ENCODE data around the gene THBS3. TPM values are rescaled to one million over a fixed set of nuclear protein-coding genes. Genes with fewer than 3 reads are reported as not detected.
"Not testable (repeated sequence)": the region's sequence is repeated elsewhere in the genome, so short reads cannot be mapped to it uniquely, and the experiment has no call there.

Gene THBS3
- total RNA-seq, 1 experiment from 2014 or later = 6.2 TPM

DNA sequence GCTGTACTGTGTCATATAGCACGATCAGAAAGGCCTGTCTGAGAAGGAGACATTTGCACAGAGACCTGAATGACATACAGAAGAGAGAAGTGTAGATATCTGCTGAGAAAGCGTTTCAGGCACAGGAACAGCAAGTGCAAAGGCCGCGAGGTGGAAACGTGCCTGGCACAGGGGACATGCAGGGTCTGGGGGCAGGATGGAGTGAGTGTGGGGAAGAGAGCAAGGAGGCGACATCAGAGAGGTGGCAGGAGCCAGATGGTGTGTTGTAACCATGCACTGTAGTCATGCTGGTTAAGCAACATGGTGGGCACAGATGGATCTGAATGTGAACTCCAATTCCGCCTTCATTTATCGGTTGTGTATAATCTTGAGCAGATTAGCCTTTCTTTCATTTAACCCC, 47.6 kb downstream of the THBS3 start:
- no peak overlapping the region for H3K4me3 ChIP-seq (ENCODE audit: low read depth, low read length)

DNA sequence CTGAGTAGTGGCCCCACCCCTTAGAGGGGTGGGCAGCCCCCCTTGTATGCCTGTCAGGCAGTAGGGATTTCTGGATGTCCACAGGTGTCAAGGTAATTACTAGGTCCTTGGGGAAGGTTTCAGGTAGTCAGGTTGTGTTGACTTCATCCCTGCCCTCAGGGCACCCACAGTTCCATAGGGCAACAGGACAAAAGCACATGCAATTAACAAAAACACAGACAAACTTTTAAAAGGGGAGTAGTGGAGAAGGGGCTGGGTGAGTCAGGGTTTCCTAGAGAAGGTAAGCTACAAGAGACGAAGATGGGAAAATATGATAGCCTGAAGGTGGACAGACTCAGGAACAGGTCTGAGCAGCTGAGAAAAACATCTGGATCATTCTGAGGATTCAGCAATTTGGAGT, 48.7 kb downstream of the THBS3 start:
- ChIA-PET POLR2A (no interaction called here), CTCF (interaction anchor here (0.7 kb wide), 2 partner anchors 69 to 88 kb away, joined by 4 to 7 read pairs; no protein-coding TSS in a partner anchor)
- Histone ChIP-seq H3K4me3 (ENCODE audit: low read depth, low read length) (no peak overlapping the region), H3K36me3 (ENCODE audit: control insufficient read depth, insufficient read depth, low read length) (no peaks in the 10 kb centered on the region), H3K27me3 (replicated peaks; ENCODE audit: control insufficient read depth, insufficient read depth, low read length) (no peaks in the 10 kb centered on the region), H3K4me1 (no peaks in the 10 kb centered on the region), H3K9me3 (no peaks in the 10 kb centered on the region)
- H3K36me3 Mint-ChIP-seq (ENCODE audit: insufficient read depth, unreplicated experiment) = no peaks in the 10 kb centered on the region
- intact Hi-C loops (cut with micrococcal nuclease; ENCODE audit: unreplicated experiment) = no loop called here
- no peaks in the 10 kb centered on the region for H3K9me3 Mint-ChIP-seq (ENCODE audit: unreplicated experiment)
- TF ChIP-seq, protein P1, sequence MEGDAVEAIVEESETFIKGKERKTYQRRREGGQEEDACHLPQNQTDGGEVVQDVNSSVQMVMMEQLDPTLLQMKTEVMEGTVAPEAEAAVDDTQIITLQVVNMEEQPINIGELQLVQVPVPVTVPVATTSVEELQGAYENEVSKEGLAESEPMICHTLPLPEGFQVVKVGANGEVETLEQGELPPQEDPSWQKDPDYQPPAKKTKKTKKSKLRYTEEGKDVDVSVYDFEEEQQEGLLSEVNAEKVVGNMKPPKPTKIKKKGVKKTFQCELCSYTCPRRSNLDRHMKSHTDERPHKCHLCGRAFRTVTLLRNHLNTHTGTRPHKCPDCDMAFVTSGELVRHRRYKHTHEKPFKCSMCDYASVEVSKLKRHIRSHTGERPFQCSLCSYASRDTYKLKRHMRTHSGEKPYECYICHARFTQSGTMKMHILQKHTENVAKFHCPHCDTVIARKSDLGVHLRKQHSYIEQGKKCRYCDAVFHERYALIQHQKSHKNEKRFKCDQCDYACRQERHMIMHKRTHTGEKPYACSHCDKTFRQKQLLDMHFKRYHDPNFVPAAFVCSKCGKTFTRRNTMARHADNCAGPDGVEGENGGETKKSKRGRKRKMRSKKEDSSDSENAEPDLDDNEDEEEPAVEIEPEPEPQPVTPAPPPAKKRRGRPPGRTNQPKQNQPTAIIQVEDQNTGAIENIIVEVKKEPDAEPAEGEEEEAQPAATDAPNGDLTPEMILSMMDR (IDR thresholded peaks at IDR 0.05; ENCODE audit: insufficient read depth in 1 of 2, low read depth in 1 of 2, low read length in 1 of 2, severe bottlenecking in 1 of 2, unreplicated experiment in 1 of 2) = no peak
- no peak overlapping the region for H3K4me3 Mint-ChIP-seq (ENCODE audit: unreplicated experiment)
- no peak overlapping the region for H3K27ac Mint-ChIP-seq (ENCODE audit: unreplicated experiment)
- H3K27me3 Mint-ChIP-seq (ENCODE audit: insufficient read depth, unreplicated experiment) = no peaks in the 10 kb centered on the region
- H3K4me1 Mint-ChIP-seq (ENCODE audit: low read depth, unreplicated experiment) = no peaks in the 10 kb centered on the region
- DNase-seq = no peak
- no TSS peak for BruUV-seq (replicated peaks)

More for the DNA sequence above, 47.6 kb downstream of the THBS3 start:
- Histone ChIP-seq H3K36me3 (ENCODE audit: control insufficient read depth, insufficient read depth, low read length) (no peaks in the 10 kb centered on the region), H3K27me3 (replicated peaks; ENCODE audit: control insufficient read depth, insufficient read depth, low read length) (no peaks in the 10 kb centered on the region), H3K9me3 (no peaks in the 10 kb centered on the region), H3K4me1 (no peaks in the 10 kb centered on the region)
- H3K27me3 Mint-ChIP-seq (ENCODE audit: insufficient read depth, unreplicated experiment) = no peaks in the 10 kb centered on the region
- CTCF ChIA-PET = no interaction called here
- H3K27ac Mint-ChIP-seq (ENCODE audit: unreplicated experiment) = no peak overlapping the region
- no TSS peak for BruUV-seq (replicated peaks)
- DNase-seq = no peak
- POLR2A ChIA-PET = no interaction called here
- no peaks in the 10 kb centered on the region for H3K4me1 Mint-ChIP-seq (ENCODE audit: low read depth, unreplicated experiment)
- H3K4me3 Mint-ChIP-seq (ENCODE audit: unreplicated experiment) = no peak overlapping the region
- TF ChIP-seq, protein P1 (IDR thresholded peaks at IDR 0.05; ENCODE audit: insufficient read depth in 1 of 2, low read depth in 1 of 2, low read length in 1 of 2, severe bottlenecking in 1 of 2, unreplicated experiment in 1 of 2) = no peak
- H3K9me3 Mint-ChIP-seq (ENCODE audit: unreplicated experiment) = no peaks in the 10 kb centered on the region
- no peaks in the 10 kb centered on the region for H3K36me3 Mint-ChIP-seq (ENCODE audit: insufficient read depth, unreplicated experiment)
- intact Hi-C loops (cut with micrococcal nuclease; ENCODE audit: unreplicated experiment) = no loop called here

DNA sequence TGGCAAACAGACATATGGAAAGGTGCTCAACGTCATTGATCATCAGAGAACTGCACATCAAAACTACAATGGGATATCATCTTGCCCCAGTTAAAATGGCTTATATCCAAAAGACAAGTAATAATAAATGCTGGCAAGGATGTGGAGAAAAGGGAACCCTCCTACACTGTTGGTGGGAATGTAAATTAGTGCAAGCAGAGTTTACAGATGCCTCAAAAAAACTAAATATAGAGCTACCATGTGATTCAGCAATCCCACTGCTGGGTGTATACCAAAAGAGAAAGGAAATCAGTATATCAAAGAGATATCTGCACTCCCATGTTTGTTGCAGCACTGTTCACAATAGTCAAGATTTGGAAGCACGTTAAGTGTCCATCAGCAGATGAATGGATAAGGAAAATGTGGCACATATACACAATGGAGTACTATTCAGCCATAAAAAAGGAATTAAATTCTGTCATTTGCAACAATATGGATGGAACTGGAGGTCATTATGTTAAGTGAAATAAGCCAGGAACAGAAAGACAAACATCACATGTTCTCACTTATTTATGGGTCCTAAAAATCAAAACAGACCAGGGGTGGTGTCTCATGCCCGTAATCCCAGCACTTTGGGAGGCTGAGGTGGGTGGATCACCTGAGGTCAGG, 51.6 kb downstream of the THBS3 start:
- H3K4me1 Mint-ChIP-seq (ENCODE audit: low read depth, unreplicated experiment); POLR2A ChIA-PET; H3K27me3 ChIP-seq (replicated peaks; ENCODE audit: control insufficient read depth, insufficient read depth, low read length); H3K4me3 Mint-ChIP-seq (ENCODE audit: unreplicated experiment); H3K4me1 ChIP-seq; H3K4me3 ChIP-seq (ENCODE audit: low read depth, low read length); H3K9me3 Mint-ChIP-seq (ENCODE audit: unreplicated experiment); H3K36me3 Mint-ChIP-seq (ENCODE audit: insufficient read depth, unreplicated experiment); H3K27me3 Mint-ChIP-seq (ENCODE audit: insufficient read depth, unreplicated experiment); intact Hi-C loops (cut with micrococcal nuclease; ENCODE audit: unreplicated experiment); H3K9me3 ChIP-seq; BruUV-seq (replicated peaks); H3K27ac Mint-ChIP-seq (ENCODE audit: unreplicated experiment); H3K36me3 ChIP-seq (ENCODE audit: control insufficient read depth, insufficient read depth, low read length); DNase-seq: not testable (repeated sequence)
- CTCF ChIA-PET = interaction anchor here (2.0 kb wide), 1 partner anchor 11 kb away, joined by 9 read pairs; no protein-coding TSS in a partner anchor

Other genes starting within 250 kb of the THBS3 start
- gene PYGO2, start 246.1 kb downstream of the THBS3 start, total RNA-seq (2022) = 34.1 and 34.9 TPM in 2 replicates
- 58.0 and 59.6 TPM in 2 replicates for gene SHC1, start 237.2 kb downstream of the THBS3 start, total RNA-seq (2022)
- gene CKS1B, start 233.2 kb downstream of the THBS3 start, total RNA-seq (2022) = 243 and 259 TPM in 2 replicates
- 51.3 and 61.5 TPM in 2 replicates for gene FLAD1, start 224.6 kb downstream of the THBS3 start, total RNA-seq (2022)
- gene LENEP, start 214.3 kb downstream of the THBS3 start, total RNA-seq (2022) = 0.50 and 0.53 TPM in 2 replicates
- 42.9 and 46.8 TPM in 2 replicates for gene ZBTB7B, start 205.1 kb downstream of the THBS3 start, total RNA-seq (2022)
- 0.26 and 0.61 TPM in 2 replicates for gene DCST2, start 174.1 kb downstream of the THBS3 start, total RNA-seq (2022)
- gene DCST1, start 174.1 kb downstream of the THBS3 start, total RNA-seq (2022) = 0.32 TPM in 1 of 2 replicates, not detected in the other
- 44.0 and 48.2 TPM in 2 replicates for gene ADAM15, start 156.6 kb downstream of the THBS3 start, total RNA-seq (2022)
- 13.8 and 16.0 TPM in 2 replicates for gene EFNA4, start 144.2 kb downstream of the THBS3 start, total RNA-seq (2022)
- 3.4 and 3.5 TPM in 2 replicates for gene EFNA3, start 129.1 kb downstream of the THBS3 start, total RNA-seq (2022)
- 42.5 and 47.9 TPM in 2 replicates for gene EFNA1, start 80.0 kb downstream of the THBS3 start, total RNA-seq (2022)
- 38.4 and 43.6 TPM in 2 replicates for gene SLC50A1, start 72.0 kb downstream of the THBS3 start, total RNA-seq (2022)
- gene DPM3, start 67.4 kb downstream of the THBS3 start, total RNA-seq (2022) = 27.8 and 30.7 TPM in 2 replicates
- 215 and 219 TPM in 2 replicates for gene KRTCAP2, start 34.6 kb downstream of the THBS3 start, total RNA-seq (2022)
- gene TRIM46, start 34.0 kb downstream of the THBS3 start, total RNA-seq (2022) = 0.11 TPM in 1 of 2 replicates, not detected in the other
- 64.9 and 65.3 TPM in 2 replicates for gene MTX1, start 798 bp upstream of the THBS3 start, total RNA-seq (2022)
- 33.1 and 36.6 TPM in 2 replicates for gene ENTREP3, start 47.6 kb upstream of the THBS3 start, total RNA-seq (2022)
- gene SCAMP3, start 54.5 kb upstream of the THBS3 start, total RNA-seq (2022) = 53.4 and 55.9 TPM in 2 replicates
- 56.8 and 57.5 TPM in 2 replicates for gene CLK2, start 65.6 kb upstream of the THBS3 start, total RNA-seq (2022)
- 8.0 and 8.8 TPM in 2 replicates for gene HCN3, start 69.6 kb upstream of the THBS3 start, total RNA-seq (2022)
- gene PKLR, start 93.5 kb upstream of the THBS3 start, total RNA-seq (2022) = not detected in 2 replicates
- 228 and 235 TPM in 2 replicates for gene FDPS, start 101.0 kb upstream of the THBS3 start, total RNA-seq (2022)
- gene RUSC1, start 113.0 kb upstream of the THBS3 start, total RNA-seq (2022) = 44.1 and 44.4 TPM in 2 replicates

Measured in Caco-2 (cell line).